HepG2 (cell line): ENCODE measurements around the gene NCOA4. TPM values are rescaled to one million over a fixed set of nuclear protein-coding genes. Genes with fewer than 3 reads are reported as not detected.

Experiments used
- DMAP1 ChIP-seq: IDR thresholded peaks from 2 replicates; pipeline ENCODE4 v1.6.1; 2016
- ELK4 ChIP-seq: sonication (generic); formaldehyde crosslinking; IDR thresholded peaks from 2 replicates; pipeline ENCODE4 v1.9.0; 2021; ENCODE audit warnings: missing genetic modification reagents, borderline replicate concordance
- HMGXB4 ChIP-seq, 2 experiments: sonication (generic) in 1 of 2; formaldehyde crosslinking in 1 of 2; IDR thresholded peaks; 2 replicates each; pipeline versions ENCODE4 v1.4.0 to v1.6.1; 2018 to 2020; ENCODE audit warnings: missing genetic modification reagents in 2 of 2, borderline replicate concordance in 1 of 2, low read depth in 1 of 2, mild to moderate bottlenecking in 1 of 2, missing biosample characterization in 1 of 2
- IKZF1 ChIP-seq: fragments of 450-650 bp; IDR thresholded peaks from 2 replicates; pipeline ENCODE4 v1.7.1; 2016
- KDM3A ChIP-seq: IDR thresholded peaks from 2 replicates; pipeline ENCODE4 v1.6.1; 2018; ENCODE audit warnings: low read depth, missing compliant biosample characterization
- MED8 ChIP-seq: sonication (generic); formaldehyde crosslinking; IDR thresholded peaks from 2 replicates; pipeline ENCODE4 v1.8.1; 2023; ENCODE audit warnings: mild to moderate bottlenecking, missing genetic modification reagents; ENCODE audit not compliant: insufficient replicate concordance
- NR2F1 ChIP-seq, 2 experiments: fragments of 450-650 bp in 1 of 2; formaldehyde crosslinking in 1 of 2; IDR thresholded peaks; 2 replicates each; pipeline versions ENCODE4 v1.5.0 to v1.6.1; 2016 to 2020; ENCODE audit warnings: mild to moderate bottlenecking in 1 of 2, missing compliant biosample characterization in 1 of 2, missing genetic modification reagents in 1 of 2, moderate library complexity in 1 of 2
- POLR2AphosphoS2 ChIP-seq: IDR thresholded peaks from 2 replicates; pipeline ENCODE4 v1.6.1; 2011; ENCODE audit warnings: low read depth, low read length, improper control_type of control experiment
- RCOR2 ChIP-seq: IDR thresholded peaks from 2 replicates; pipeline ENCODE4 v1.6.1; 2016; ENCODE audit warnings: missing biosample characterization, missing genetic modification reagents
- SP5 ChIP-seq: IDR thresholded peaks from 2 replicates; pipeline ENCODE4 v1.6.1; 2016; ENCODE audit warnings: low read depth, borderline replicate concordance
- STAT5B ChIP-seq: sonication (generic); formaldehyde crosslinking; IDR thresholded peaks from 2 replicates; pipeline ENCODE4 v1.4.0; 2020; ENCODE audit warnings: missing genetic modification reagents
- TBL1XR1 ChIP-seq: fragments of 150-350 bp; IDR thresholded peaks from 2 replicates; pipeline ENCODE4 v1.6.1; 2014; ENCODE audit warnings: borderline replicate concordance, low read length; ENCODE audit not compliant: partially characterized antibody
- TCF7 ChIP-seq: sonication (generic); IDR thresholded peaks from 2 replicates; pipeline ENCODE4 v1.6.1; 2016; ENCODE audit warnings: antibody characterized with exemption, low read depth
- THAP11 ChIP-seq: IDR thresholded peaks from 2 replicates; pipeline ENCODE4 v1.6.1; 2016; ENCODE audit warnings: missing biosample characterization, missing genetic modification reagents
- ZBTB34 ChIP-seq: sonication (generic); formaldehyde crosslinking; IDR thresholded peaks from 2 replicates; pipeline ENCODE4 v1.8.0; 2022; ENCODE audit warnings: mild to moderate bottlenecking, missing genetic modification reagents
- ZBTB8A ChIP-seq: sonication (generic); formaldehyde crosslinking; IDR thresholded peaks from 2 replicates; pipeline ENCODE4 v1.4.0; 2020; ENCODE audit warnings: mild to moderate bottlenecking, low read depth, missing genetic modification reagents, borderline replicate concordance
- ZHX1 ChIP-seq: sonication (generic); formaldehyde crosslinking; IDR thresholded peaks from 2 replicates; pipeline ENCODE4 v1.8.1; 2022; ENCODE audit warnings: low read depth, mild to moderate bottlenecking, missing genetic modification reagents
- ZNF460 ChIP-seq: sonication (generic); formaldehyde crosslinking; IDR thresholded peaks from 2 replicates; pipeline ENCODE4 v1.5.1; 2020; ENCODE audit warnings: missing genetic modification reagents, mild to moderate bottlenecking, borderline replicate concordance
- ZNF670 ChIP-seq: sonication (generic); formaldehyde crosslinking; IDR thresholded peaks from 2 replicates; pipeline ENCODE4 v1.8.0; 2022; ENCODE audit warnings: mild to moderate bottlenecking, missing genetic modification reagents, borderline replicate concordance
- ZSCAN30 ChIP-seq: sonication (generic); formaldehyde crosslinking; IDR thresholded peaks from 2 replicates; pipeline ENCODE4 v1.5.0; 2020; ENCODE audit warnings: mild to moderate bottlenecking, missing genetic modification reagents
- polyA plus RNA-seq, 8 experiments: library from polyadenylated mRNA; depleted of rRNA in 3 of 8; stranded (reverse) in 7 of 8; unstranded in 1 of 8; fragments of >200 nt; fragmentation: Illumina TruSeq in 4 of 8; extraction: Trizol in 4 of 8; gene quantifications; 2 replicates each; pipeline versions ENCODE4 v1.2.1 to v1.2.3, GENCODE V29; 2011 to 2016; ENCODE audit warnings: low read depth in 4 of 8, missing spikeins in 1 of 8, mixed read lengths in 1 of 8; ENCODE audit not compliant: insufficient read depth in 1 of 8
- total RNA-seq, 5 experiments: library from RNA; depleted of rRNA; stranded (reverse); fragments of >200 nt; fragmentation: Illumina TruSeq; extraction: Trizol; gene quantifications; 2 replicates each; pipeline ENCODE4 v1.2.3, GENCODE V29; 2016; ENCODE audit warnings: low read depth in 1 of 5
- TF ChIP-seq, protein P1 (sequence below): sonication (generic); formaldehyde crosslinking; IDR thresholded peaks from 2 replicates; pipeline ENCODE4 v1.5.0; 2020; ENCODE audit warnings: missing genetic modification reagents

Gene NCOA4
- total and polyA plus RNA-seq, 2 of the 13 experiments (the other 11 are each of a cell fraction or from before 2014, with no cell fraction given) = 306 to 400 TPM

DNA sequence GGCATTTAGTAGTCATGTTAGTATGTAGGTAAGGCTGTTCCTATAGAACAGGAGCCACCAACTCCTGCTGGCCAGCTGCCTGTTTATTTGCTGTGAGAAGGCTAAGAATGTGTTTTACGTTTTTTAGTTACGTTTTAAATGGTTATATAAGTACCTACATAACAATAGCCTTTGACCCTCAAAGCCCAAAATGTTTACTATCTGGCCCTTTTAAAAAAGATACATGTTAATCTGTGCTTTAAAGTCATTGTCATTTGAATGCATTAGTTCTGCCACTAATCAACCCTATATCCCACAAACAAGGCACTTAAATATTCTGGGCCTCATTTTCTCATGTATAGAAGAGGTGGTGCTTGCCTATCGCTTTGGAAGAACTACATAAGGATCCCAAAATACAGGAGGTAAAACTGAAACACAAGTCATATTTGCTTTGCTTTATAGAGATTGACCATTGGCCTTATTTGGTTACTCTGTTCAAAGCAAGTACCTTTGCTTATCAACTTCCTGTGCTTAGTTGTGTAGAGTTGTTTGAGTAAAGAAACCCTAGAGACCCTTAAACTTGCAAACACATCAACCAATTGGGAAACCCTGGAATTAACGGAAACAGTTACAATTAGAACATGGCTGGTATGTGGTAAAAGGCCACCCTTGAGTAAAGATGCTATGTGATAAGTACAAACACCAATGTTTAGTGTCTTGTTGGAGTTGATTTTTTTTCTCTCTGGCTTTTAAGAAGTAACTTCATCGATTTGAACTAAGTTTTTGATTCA is 32.2 kb downstream of the NCOA4 start (continued):
- TF ChIP-seq ZSCAN30 (CRISPR knock-in tag) = no peak
- TF ChIP-seq ELK4 (CRISPR knock-in tag) = no peak
- no peak for TF ChIP-seq ZNF460 (CRISPR knock-in tag)
- peak; percentile 93 for TF ChIP-seq ZBTB34 (CRISPR knock-in tag)
- peak; percentile 35; the same call in 1 of the 2 replicates for TF ChIP-seq DMAP1
- no peak for TF ChIP-seq ZHX1 (CRISPR knock-in tag)
- TF ChIP-seq MED8 = peak; percentile 96
- peak; percentile 80 for TF ChIP-seq SP5 (CRISPR knock-in tag)
- TF ChIP-seq, protein P1, sequence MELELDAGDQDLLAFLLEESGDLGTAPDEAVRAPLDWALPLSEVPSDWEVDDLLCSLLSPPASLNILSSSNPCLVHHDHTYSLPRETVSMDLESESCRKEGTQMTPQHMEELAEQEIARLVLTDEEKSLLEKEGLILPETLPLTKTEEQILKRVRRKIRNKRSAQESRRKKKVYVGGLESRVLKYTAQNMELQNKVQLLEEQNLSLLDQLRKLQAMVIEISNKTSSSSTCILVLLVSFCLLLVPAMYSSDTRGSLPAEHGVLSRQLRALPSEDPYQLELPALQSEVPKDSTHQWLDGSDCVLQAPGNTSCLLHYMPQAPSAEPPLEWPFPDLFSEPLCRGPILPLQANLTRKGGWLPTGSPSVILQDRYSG (CRISPR knock-in tag) = no peak
- TF ChIP-seq KDM3A (CRISPR knock-in tag) = peak; percentile 55; the same call in 1 of the 2 replicates
- 0 out of 4 replicates have a peak, but pooled peaks of 1 of the 2 experiments have one; percentile 25 for TF ChIP-seq HMGXB4 (CRISPR knock-in tag; IDR thresholded peaks at IDR 0.05; ENCODE audit: borderline replicate concordance in 1 of 2, low read depth in 1 of 2)
- peak; percentile 62 to 86; a peak in 3 of 4 replicates for TF ChIP-seq NR2F1 (CRISPR knock-in tag; IDR thresholded peaks at IDR 0.05)
- no peak for TF ChIP-seq ZNF670 (CRISPR knock-in tag)
- no peak for TF ChIP-seq IKZF1
- TF ChIP-seq THAP11 (CRISPR knock-in tag) = peak; percentile 74
- peak; percentile 98 for TF ChIP-seq TCF7
- TF ChIP-seq RCOR2 (CRISPR knock-in tag) = peak; percentile 90; the same call in 1 of the 2 replicates
- TF ChIP-seq TBL1XR1 = peak; percentile 52
- no peak for TF ChIP-seq ZBTB8A (CRISPR knock-in tag)
- no peak for TF ChIP-seq STAT5B
- TF ChIP-seq POLR2AphosphoS2 = no peak
